Hematopoietic multipotent progenitor cell (in vitro differentiated cells): ENCODE measurements around the gene TRAF3IP3. TPM values are rescaled to one million over a fixed set of nuclear protein-coding genes. Genes with fewer than 3 reads are reported as not detected.

Experiments
- DNase-seq, 3 donors: peaks; one replicate each; pipeline ENCODE4 v3.0.0-alpha.2; 2011 to 2015; ENCODE audit warnings: low read depth in 2 of 3, low spot score in 2 of 3
- total RNA-seq: library from RNA; depleted of rRNA; stranded (reverse); fragments of >200 nt; gene quantifications from one replicate; pipeline ENCODE4 v1.2.3, GENCODE V29; 2012

The TRAF3IP3 gene
- 32.9 TPM for total RNA-seq

- peak; percentile 56 to 93 (median 83) for DNase-seq
Measured at GRCh38 chr1:209755926-209756614, at the start of gene TRAF3IP3. Gene TRAF3IP3 (plus strand): TSS chr1:209756053. CDS start chr1:209760040, 3,987 bp downstream.

- DNase-seq, result no peak
Measured at GRCh38 chr1:209706622-209707021, 49.2 kb upstream of the TRAF3IP3 start.

GRCh38 chr1:209707308-209707707 lies 48.5 kb upstream of the TRAF3IP3 start:
- DNase-seq, result no peak

- DNase-seq, result no peak
Measured at GRCh38 chr1:209708297-209708696, 47.6 kb upstream of the TRAF3IP3 start.

- DNase-seq, result no peak
Measured at GRCh38 chr1:209710093-209710492, 45.8 kb upstream of the TRAF3IP3 start.

GRCh38 chr1:209710847-209711246 lies 45.0 kb upstream of the TRAF3IP3 start:
- DNase-seq, result no peak

- DNase-seq, result no peak
Measured at GRCh38 chr1:209714338-209714737, 41.5 kb upstream of the TRAF3IP3 start.

GRCh38 chr1:209715314-209715713 lies 40.5 kb upstream of the TRAF3IP3 start:
- no peak for DNase-seq

- DNase-seq, result no peak
Measured at GRCh38 chr1:209717818-209718217, 38.0 kb upstream of the TRAF3IP3 start.

GRCh38 chr1:209720326-209720725 lies 35.5 kb upstream of the TRAF3IP3 start:
- DNase-seq, result no peak

- no peak for DNase-seq
Measured at GRCh38 chr1:209720826-209721225, 35.0 kb upstream of the TRAF3IP3 start.

GRCh38 chr1:209721323-209721722 lies 34.5 kb upstream of the TRAF3IP3 start:
- DNase-seq, result no peak

- DNase-seq, result no peak
Measured at GRCh38 chr1:209723265-209723664, 32.6 kb upstream of the TRAF3IP3 start.

GRCh38 chr1:209723756-209724693 lies 31.8 kb upstream of the TRAF3IP3 start:
- DNase-seq, result no peak

GRCh38 chr1:209727286-209727685 lies 28.6 kb upstream of the TRAF3IP3 start:
- DNase-seq, result no peak

- DNase-seq, result no peak
Measured at GRCh38 chr1:209727785-209728184, 28.1 kb upstream of the TRAF3IP3 start.

- DNase-seq, result no peak
Measured at GRCh38 chr1:209728466-209728865, 27.4 kb upstream of the TRAF3IP3 start.

- no peak for DNase-seq
Measured at GRCh38 chr1:209729436-209729835, 26.4 kb upstream of the TRAF3IP3 start.

- DNase-seq, result no peak
Measured at GRCh38 chr1:209732725-209733124, 23.1 kb upstream of the TRAF3IP3 start.

GRCh38 chr1:209733409-209734192 lies 22.3 kb upstream of the TRAF3IP3 start:
- no peak for DNase-seq
